HG02981 (cell line): ENCODE data around the gene MCF2L.

Experiments used
- ATAC-seq: cut with Tn5 transposase; IDR thresholded peaks from one replicate; pipeline ENCODE4 v1.9.1; 2021; ENCODE audit warnings: mild to moderate bottlenecking, moderate library complexity; ENCODE audit not compliant: unreplicated experiment

The MCF2L gene

DNA sequence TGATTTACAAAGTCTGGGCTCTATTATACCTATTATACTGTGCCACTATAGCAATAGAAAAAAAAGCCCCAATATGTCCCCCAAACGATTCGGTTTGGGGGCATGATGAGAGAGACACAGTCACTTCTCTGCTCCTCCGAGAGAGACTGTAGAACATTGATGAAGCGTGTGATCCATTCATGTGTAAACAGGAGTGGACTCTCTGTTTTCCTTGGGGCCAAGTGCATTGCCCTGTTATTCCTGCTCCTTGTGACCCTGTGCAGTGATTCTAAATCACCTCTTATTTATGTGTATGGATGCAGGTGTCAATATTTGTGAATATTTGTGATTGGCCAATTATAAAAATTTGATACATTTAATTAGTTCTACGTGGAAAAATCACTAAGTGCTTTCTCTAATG is 170.6 kb downstream of the MCF2L start:
- no peak for ATAC-seq

DNA sequence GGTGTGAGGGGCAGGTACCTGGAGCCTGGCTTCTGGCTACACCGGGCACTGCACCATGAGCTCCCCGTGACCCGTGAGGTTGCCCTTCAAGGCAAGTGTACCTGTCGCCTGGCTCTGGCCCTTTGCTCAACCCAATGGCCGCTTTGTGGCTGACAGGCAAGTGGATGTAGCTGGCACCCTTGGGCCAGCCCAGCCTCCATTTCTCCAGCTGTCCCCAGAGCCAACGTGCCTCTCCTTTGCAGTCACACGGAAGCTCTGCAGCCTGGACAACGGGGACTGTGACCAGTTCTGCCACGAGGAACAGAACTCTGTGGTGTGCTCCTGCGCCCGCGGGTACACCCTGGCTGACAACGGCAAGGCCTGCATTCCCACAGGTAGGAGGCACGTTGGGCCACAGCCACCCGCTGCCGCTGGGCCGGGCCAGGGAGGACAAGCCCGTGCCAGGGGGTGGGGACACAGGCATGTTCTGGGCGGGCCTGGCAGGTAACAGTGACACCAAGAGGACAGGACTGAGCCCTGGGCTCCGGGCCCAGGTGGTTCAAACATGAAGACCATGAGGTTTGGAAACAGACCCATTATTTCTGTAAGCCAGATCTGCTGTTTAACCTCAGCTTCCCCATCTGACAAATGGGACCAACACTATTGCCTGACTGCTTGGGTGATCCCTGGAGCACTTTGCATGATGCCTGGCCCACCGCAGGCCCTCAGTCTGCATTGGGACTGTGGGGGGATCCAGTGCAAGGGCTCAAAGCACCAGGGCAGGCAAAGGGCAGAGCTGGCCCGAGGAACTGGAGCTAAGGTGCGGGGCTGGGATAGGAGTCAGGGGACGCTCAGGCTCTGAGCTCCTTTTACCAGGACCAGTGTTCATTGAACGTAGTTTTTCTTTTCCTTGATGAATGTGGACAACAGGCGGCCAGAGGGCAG is 171.9 kb downstream of the MCF2L start:
- ATAC-seq: no peak

DNA sequence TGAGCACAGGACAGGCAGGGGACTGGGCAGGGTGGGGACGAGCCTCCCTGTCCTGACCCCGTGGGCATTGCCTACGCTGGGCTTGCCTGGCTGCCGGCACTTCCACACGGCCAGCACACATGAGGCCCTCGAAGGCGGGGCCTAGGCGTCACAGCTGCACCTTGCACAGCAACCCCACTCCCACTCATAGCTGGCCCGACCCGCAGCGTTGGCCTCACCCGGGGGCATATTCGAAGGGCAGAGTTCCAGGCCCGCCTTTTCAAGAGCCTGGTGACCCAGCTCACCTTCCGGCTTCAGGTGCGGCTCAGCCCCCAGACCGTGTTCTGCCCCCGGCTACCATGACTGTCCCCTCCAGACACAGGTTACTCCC is 172.6 kb downstream of the MCF2L start:
- no peak for ATAC-seq

DNA sequence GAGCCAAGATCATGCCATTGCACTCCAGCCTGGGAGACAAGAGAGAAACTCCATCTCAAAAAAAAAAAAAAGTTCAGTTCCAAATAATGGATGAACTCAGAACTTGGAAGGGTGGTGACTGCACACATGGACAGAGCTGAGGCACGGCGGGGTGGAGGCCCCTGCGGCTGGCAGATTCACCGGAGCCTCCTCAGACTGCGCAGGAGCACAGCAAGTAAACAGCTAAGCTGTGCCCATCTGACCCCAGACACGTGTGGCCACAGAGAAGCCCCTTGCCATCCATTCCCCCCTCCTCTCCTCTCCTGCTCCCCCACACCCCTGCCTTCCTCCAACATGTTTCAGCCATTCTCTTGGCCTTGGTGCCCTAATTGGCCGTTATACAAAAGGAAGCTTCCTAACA is 173.9 kb downstream of the MCF2L start:
- no peak for ATAC-seq

DNA sequence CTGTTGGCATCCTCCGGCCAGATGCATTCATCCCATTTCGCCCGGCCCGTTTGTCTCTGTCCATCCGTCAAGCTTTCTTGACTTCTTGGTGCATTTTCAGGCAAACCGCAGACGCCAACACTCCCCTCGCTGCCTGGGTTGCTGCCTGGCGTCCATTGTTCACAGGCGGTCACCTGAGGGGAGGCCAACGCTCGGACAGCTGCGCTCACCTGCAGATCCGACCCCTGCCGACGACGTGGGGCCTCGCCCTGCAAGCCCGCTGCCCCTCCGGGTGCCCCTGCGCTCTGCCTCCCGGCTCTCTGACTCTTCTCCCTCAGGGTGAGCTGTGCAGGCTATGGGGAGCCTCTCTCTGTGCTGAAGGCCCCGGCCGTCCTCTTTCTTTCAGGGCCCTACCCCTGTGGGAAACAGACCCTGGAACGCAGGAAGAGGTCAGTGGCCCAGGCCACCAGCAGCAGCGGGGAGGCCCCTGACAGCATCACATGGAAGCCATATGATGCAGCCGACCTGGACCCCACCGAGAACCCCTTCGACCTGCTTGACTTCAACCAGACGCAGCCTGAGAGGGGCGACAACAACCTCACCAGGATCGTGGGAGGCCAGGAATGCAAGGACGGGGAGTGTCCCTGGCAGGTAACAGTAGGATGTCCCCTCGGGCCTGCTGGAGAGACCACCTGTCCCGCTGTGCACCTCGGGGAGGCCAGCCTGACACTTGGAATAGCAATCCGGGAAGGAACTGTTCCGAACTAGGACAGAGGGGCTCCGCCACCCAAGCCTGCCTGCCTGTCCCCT is 174.6 kb downstream of the MCF2L start:
- ATAC-seq: no peak

DNA sequence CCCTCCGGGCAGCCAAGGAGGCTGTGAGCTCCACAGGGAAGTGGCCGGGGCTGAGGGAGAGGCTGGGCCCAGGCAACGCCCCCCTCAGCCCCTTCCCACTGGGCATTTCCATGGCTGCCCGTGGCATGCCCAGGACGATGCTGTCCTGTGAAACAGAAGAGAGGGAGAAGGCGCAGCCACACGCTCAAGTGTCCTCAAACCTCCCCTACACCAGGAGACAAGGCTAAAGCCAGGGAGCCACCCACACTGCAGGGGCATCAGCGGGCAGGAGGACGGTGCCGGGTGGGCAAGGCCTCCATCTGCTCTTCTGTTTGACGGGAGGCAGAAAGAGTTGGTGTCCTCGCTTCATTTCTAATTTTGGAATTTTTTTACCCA is 175.2 kb downstream of the MCF2L start:
- no peak for ATAC-seq

DNA sequence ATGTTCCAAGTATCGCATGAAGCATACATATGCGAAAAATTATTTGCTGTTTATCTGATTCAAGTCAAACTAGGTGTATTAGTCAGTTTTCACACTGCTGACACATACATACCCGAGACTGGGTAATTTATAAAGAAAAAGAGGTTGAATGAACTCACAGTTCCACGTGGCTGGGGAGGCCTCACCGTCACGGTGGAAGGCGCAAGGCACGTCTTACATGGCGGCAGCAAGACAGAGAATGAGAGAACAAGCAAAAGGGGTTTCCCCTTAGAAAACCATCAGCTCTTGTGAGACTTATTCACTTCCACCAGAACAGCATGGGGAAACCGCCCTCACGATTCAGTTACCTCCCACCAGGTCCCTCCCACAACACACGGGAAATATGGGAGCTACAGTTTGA is 176.5 kb downstream of the MCF2L start:
- no peak for ATAC-seq

DNA sequence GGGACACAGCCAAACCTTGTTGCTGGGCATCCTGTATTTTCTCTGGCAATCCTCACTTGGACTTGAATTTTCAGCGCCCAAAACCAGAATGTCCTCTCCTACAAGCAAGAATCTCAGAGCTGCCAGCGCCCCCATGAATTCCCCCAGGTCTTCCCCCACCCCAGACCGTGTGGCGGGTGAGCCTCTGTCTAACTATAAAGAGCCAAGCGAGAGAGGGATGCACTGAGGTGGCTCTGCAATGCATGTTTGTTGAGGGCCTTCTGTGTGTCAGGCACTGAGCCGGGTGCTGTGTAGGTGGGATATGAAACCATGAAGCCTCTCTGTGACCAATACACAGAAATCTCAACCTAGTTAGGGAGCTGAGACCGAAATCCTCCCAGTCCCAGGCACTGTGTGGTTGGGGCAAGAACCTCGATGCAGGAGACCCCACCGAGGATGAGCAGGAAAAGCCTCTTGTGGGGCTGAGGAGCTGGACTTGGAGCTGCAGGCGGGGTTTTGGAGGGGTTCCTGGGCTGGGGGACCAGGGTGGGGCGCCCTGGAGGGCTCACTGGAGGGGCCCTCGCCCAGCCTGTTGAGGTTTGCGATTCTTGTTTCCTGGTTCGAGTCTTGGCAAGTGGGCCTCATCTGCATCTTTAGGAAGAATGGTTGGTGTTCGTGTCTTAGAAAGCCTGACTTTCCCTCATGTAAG is 177.0 kb downstream of the MCF2L start:
- no peak for ATAC-seq

DNA sequence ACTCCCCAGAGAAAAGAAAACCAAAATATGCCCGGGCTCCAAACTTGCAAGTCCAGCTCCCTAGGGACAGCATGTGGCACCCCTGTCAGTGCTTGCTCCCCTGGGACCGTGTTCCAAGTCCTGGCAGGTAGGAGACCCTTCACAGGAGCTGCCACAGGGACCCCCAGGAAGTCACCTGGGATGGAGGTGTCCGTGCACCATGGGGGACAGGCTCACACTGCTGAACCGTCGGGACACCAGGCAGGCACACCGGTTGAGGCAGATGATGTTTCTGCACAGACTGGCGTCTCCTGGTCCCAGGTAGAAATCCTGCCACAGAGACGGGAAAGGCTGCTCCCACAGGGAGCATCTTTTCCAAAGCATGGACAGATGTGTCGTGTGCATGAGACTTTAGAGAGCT is 177.7 kb downstream of the MCF2L start:
- no peak for ATAC-seq

DNA sequence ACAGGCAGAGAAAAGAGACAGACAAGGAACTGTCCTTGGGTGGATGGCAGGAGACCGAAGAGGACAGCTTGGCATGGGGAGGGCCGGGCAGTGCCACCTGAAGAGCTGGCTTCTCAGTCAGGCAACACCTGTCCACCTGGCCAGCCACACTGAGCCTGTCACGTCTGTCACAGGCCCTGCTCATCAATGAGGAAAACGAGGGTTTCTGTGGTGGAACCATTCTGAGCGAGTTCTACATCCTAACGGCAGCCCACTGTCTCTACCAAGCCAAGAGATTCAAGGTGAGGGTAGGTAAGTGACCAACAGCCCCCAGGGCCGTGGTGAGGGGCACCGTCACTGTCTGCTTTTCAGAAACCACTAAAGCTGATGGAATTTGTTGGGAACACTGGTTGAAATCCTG is 178.2 kb downstream of the MCF2L start:
- ATAC-seq: no peak

DNA sequence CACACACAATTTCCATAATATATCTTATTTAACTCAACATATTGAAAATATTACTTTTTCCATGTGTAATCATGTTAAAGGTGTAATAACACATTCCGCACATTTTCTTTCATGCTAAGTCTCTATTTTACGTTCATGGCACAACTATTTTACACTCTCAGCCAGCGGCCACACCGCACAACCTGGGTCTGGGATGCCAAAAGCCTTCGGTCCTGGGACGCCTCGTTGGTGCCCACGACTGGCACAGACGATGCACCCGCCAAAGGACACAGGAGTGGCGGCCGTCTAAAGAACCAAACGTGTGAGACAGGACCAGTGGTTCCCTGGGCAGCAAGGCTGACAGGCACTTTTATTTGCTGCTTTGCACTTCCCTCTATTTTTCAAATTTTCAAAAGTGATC is 179.4 kb downstream of the MCF2L start:
- no peak for ATAC-seq

DNA sequence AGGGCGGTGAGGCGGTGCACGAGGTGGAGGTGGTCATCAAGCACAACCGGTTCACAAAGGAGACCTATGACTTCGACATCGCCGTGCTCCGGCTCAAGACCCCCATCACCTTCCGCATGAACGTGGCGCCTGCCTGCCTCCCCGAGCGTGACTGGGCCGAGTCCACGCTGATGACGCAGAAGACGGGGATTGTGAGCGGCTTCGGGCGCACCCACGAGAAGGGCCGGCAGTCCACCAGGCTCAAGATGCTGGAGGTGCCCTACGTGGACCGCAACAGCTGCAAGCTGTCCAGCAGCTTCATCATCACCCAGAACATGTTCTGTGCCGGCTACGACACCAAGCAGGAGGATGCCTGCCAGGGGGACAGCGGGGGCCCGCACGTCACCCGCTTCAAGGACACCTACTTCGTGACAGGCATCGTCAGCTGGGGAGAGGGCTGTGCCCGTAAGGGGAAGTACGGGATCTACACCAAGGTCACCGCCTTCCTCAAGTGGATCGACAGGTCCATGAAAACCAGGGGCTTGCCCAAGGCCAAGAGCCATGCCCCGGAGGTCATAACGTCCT is 180.0 kb downstream of the MCF2L start:
- no peak for ATAC-seq
